NCI-H345 treated with DMSO at 0.1 percent for 48 hours (cell line): ENCODE data around the gene OTC.

Experiments
- DNase-seq: peaks from one replicate; lab custom pipeline; 2025; ENCODE audit not compliant: unreplicated experiment; lab: John Stamatoyannopoulos, UW

The OTC gene

DNA sequence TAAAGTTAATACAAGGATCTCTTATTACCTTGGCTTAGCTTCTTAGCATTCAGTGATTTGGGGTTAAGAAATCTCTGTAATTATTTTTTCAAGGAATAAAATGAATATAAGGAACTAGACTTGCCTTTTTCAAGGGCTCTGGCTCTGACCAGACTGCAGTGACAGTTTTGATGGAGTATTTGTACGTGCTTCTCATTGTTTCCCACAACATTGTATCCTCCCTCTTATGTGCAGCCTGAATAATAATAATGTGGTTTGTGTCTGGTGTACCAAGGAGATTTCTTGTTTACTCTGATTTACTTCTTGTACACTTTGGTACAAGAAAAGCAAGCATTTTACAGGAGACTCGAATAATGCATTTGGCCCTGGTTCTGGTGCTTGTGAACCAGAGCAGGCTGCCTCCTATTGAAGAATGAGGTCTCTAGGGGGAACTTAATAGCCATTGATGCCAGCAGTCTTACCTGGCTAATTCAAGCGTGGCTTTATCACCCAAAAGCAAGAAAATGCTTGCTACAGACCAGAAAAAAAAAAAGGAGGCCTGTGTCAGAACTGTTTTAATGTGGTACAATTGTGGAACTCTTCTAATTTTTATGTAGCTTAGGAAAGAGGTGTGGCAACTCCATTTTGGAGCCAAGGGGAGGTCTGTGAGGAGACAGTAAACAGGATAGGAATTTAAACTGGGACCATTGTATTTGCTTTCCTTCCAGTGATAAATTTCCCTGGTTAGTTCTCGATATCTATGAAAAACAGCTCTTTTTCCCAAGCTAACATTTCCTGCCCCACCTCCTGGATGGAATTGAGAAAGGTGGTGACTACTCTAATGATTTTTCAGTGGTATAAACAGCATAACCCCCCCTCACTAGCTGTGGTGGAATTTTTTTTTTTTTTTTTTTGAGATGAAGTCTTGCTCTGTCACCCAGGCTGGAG is 5.6 kb downstream of the OTC start:
- DNase-seq = no peak

DNA sequence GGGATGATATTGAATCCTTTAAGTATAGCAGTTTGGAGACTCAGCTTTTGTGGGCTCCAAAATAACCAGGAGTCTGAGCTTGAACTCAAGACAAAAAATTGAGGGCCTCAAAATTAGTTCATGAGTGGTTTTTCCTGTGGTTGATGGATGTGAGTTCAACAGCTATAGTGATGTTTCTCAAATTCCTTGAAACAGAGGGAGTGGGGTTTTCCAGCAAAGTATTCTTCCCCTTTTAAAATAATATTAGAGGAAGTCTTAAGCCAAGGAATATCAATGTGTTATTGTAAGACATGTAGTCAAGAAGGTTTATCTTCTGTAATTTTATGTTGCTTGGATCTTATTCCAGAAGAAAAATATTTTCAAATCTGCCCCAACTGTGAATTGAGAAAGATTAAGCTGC is 10.6 kb downstream of the OTC start:
- no peak for DNase-seq

GRCh38 chrX:38365954-38366353 is 13.6 kb downstream of the OTC start:
- no peak for DNase-seq

- no peak for DNase-seq
Observed at GRCh38 chrX:38368774-38369173, 16.4 kb downstream of the OTC start.

DNA sequence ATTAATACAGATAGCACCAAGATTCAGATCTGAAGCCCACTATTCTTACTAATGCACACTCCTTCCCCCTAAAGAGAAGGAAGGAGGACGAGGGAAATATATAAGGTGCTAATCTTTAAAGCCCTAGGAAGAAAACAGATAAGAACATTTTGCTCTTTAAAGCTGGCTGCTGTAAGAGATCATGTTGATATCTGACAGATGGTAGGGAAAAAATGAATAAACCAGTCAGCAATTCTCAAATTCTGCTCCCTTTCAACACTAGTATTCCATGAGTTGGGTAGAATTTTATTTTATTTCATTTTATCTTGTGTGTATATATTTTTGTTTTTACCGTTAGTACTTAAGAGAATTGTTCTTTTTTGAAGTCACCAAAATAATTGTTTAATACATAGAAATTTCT is 19.2 kb downstream of the OTC start:
- DNase-seq = no peak

- no peak for DNase-seq
Observed at GRCh38 chrX:38374431-38374830, 22.0 kb downstream of the OTC start.

DNA sequence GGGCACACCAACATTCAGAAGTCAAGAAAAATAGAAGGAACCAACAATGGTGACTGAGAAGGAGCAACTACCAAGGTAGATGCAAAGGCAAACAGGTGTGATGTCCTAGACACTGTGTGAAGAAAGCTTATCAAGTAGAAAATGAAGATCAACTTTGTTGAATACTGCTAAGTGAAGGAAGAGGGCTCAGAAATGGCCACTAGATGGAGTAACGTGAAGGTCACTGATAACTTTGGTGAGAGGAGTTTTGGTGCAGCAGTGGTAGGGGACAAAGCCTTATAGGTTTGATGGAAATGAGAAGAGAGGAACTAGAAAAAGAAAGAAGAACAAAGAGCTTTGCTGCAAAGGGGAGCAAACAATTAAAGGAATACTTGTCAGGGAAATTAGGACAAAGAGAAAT is 23.5 kb downstream of the OTC start:
- DNase-seq = no peak

- DNase-seq = no peak
Observed at GRCh38 chrX:38376747-38377146, 24.3 kb downstream of the OTC start.

DNA sequence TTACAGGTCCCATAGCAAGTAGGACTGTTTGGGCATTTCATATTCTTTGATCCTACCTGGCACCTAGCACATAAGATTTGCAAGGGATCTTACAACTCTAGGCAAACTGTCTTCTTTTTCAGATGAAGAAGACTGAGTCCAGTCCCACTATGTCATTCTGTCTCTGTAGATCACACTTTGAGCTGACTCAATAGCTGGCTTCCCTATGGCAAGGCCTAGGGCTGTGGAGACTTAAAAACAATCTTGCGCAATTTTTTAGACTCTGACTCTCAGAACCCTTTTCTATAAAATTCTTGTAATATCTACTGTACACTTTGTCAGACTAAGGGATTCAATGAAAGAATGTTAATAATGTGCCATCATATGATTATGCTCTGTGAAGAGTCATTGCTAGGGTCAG is 26.7 kb downstream of the OTC start:
- DNase-seq = no peak

GRCh38 chrX:38382663-38383062 is 30.3 kb downstream of the OTC start:
- no peak for DNase-seq

GRCh38 chrX:38400389-38400910 is 48.0 kb downstream of the OTC start:
- DNase-seq = no peak

DNA sequence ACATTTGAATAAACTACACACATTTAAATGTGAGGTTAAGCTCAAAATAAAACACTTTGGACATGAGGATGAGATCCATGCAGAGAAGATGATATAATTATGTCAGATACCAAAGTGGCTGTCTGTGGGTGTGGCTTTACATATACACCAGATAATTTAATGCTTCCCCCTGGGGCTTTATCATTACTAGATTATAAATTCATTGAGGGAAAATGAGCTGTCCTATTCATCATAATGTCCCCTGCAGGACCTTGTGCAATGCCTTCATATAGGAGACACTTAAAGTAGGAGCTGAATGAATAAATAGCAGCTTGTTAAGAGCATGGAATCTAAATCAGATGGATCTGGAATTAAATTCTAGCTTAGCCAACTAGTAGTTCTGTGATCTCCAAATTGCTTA is 49.7 kb downstream of the OTC start:
- no peak for DNase-seq

GRCh38 chrX:38403834-38404233 is 51.4 kb downstream of the OTC start:
- DNase-seq = no peak

DNA sequence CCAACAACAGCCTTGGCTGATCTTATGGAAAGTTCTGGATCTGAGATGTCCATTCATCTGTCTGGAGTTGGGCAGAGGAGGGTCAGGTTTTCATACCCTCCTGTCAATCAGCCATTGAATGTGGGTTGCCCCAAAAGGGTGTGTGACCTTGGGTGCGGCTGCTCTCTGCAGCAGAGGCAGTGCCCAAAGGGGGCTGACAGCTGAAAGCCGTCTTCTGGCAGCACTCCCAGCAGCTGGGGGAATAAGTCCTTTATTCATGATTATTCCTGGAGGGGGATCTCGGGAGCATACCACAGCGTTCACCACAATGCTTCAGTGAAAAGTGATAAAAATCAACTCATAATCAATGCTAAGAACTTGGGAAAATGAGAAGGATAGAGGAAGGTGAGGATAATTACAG is 54.7 kb downstream of the OTC start:
- no peak for DNase-seq

- no peak for DNase-seq
Observed at GRCh38 chrX:38409289-38409688, 56.9 kb downstream of the OTC start.

GRCh38 chrX:38426785-38427184 is 74.4 kb downstream of the OTC start:
- no peak for DNase-seq

GRCh38 chrX:38431525-38431924 is 79.1 kb downstream of the OTC start:
- no peak for DNase-seq

GRCh38 chrX:38435130-38435529 is 82.7 kb downstream of the OTC start:
- DNase-seq = no peak

DNA sequence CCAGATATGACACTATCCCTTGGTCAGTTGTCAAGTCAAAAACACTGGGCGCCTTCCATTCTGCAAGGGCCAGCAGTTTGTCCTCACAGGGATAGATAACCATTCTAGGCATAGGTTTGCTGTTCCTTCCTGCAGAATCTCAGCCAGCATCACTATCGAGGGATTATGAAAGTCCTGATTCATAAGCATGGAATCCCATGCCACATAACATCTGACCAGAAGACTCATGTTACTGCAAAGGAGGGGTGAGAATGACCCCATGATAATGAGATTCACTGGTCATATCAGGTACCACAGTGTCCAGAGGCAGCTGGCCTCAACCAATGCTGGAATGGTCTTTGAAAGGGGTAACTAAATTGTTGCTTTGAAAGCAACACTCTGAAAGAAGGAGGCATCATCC is 84.7 kb downstream of the OTC start:
- no peak for DNase-seq

GRCh38 chrX:38438321-38438720 is 85.9 kb downstream of the OTC start:
- DNase-seq = no peak

- no peak for DNase-seq
Observed at GRCh38 chrX:38452603-38453002, 100.2 kb downstream of the OTC start.

DNA sequence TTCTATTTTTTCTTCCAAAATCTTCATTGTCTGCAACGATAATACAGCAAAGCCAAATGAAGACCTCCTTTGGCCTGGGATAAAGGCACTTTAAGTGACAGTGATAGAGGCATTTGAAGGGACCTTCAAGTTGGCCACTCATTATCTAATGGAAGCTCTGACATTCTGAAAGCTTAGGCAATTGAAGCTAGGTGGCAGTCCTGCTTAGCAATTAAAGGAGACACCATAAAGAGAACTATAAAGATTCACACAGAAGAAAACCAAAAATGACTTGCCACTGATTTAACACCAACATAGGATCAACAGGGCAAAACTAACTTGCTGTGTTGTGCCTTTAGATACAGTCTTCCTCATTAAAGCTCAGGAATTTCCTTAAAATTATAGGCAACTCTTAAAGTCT is 105.7 kb downstream of the OTC start:
- no peak for DNase-seq

- DNase-seq = no peak
Observed at GRCh38 chrX:38462257-38462656, 109.9 kb downstream of the OTC start.
